NCI-H748 (cell line): ENCODE results near the gene CDH22.

ENCODE experiments used
- DNase-seq: peaks from one replicate; lab custom pipeline; 2025; ENCODE audit not compliant: unreplicated experiment; lab: John Stamatoyannopoulos, UW

CDH22 gene

DNA sequence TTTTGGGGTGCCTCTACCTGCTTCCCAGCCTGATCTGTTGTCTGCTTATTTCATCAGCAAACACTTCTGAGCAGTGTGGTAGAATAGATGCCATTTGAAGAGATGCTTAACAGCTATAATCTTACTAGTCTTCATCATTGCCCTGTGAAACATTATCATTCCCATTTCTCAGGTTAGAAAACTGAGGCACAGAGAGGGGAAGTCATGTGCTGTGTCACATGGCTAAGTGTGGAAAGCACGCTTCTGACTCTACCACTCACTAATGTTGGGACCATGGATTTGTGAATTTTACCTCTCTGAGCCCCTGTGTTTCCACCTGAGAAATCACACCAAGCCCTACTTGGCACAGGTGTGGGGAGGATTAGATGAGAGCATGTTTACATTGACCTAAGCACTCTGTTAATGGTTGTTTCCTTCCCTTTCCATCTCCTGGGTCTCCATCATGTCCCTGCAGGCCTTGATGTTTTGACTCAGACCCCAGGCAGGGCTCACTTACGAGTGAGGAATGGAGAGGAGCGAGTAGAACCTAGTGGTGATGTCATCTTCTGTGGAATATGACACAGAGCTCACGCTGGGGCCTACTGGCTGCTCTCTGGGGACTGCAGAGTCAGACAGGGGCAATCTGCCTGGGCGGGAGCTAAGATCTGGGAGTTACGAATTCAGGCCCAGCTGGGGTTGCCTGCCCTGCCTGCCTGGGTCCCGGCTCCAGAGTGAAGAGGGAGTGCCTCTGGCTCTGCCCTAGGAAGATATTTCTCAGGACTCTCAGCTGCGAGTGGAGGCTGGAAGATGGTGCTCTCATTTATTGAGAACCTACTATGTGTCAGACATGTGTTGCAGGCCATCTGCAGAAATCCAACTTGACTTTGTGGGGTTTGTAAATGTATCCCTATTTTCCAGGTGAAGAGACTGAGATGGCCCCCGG, 64.3 kb downstream of the CDH22 start:
- no peak for DNase-seq

DNA sequence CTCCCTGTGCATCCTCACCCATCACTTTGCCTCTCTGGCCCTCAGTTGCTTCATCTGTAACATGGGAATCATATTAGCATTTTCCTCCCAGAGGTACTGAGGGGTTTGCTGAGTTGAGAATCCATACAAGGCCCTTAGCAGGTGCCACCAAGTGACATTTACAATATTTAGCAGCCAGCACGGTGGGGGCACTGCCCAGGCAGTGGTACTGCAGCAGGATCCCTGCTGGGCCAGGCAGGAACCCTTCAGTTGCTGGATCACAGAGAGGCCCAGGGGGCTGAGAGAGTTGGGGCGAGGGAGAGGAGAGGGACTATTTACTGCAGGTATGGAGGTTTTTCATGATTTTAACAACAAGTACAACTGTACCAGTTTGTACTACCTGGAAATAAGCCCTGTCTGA, 65.9 kb downstream of the CDH22 start:
- no peak for DNase-seq

GRCh38 chr20:46240881-46241280, 67.4 kb downstream of the CDH22 start:
- DNase-seq = no peak

DNA sequence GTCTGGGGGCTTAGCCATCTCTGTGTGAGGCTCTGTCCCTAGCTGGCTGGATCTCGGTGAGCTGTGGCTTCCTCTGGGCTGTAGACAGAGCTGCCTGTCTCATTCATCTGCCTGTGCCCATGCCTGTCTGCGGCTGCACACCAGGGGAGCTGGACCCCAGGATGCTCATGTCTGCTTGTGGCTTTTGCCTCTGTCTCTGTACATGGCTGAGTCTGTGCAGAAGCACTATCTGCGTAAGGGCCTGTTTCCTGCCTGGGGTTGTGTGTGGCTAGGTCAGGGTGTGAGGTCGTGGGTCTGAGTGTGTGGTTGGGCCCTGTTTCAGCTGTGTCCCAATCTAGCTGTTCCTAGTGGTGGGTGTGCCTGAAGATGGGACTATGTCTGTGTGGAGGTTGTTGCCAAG, 68.2 kb downstream of the CDH22 start:
- DNase-seq = no peak

- DNase-seq = no peak
Measured at GRCh38 chr20:46237736-46238135, 70.6 kb downstream of the CDH22 start.

DNA sequence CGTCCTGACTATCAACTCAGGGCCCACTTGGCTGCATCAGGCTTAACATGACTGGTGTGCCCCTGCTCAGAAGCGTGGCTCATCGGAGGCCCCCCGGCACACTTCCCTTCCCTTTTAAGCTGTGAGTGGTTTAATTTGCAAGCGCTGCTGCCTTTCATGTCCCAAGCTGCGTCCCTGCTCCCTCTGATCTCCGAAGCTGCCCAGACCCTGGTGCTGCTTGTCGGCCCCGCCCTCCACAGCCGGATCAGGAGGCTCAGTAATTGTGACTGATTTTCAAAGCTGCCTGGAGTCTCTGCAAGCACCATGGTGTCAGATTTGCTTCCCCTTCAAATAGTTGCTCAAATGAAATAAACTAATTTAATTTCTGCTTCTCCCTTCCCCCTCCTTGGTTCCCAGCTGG, 71.1 kb downstream of the CDH22 start:
- no peak for DNase-seq

GRCh38 chr20:46235077-46235476, 73.2 kb downstream of the CDH22 start:
- no peak for DNase-seq

- no peak for DNase-seq
Measured at GRCh38 chr20:46233701-46234100, 74.6 kb downstream of the CDH22 start.

DNA sequence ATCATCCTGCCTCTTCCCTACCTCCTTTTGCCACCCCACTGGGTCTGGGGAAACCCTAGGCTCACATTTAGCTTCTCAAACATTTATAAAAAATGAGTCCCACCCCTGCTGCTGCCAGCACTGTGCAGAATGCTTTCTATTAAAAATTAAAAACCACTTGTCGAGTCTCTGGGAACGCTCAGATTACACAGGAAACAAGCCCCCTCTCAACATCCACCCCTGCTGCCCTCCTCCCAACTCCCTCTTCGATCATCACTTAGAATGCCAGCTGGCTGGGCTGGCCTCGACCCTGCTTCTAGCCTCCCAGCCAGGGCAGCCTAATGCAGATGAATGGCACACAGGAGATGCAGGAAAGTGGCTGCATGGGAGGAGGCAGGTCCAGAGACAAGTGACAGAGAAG, 75.8 kb downstream of the CDH22 start:
- DNase-seq = peak; percentile 17

- no peak for DNase-seq
Measured at GRCh38 chr20:46230801-46231282, 77.5 kb downstream of the CDH22 start.

GRCh38 chr20:46230106-46230491, 78.2 kb downstream of the CDH22 start:
- DNase-seq = no peak

DNA sequence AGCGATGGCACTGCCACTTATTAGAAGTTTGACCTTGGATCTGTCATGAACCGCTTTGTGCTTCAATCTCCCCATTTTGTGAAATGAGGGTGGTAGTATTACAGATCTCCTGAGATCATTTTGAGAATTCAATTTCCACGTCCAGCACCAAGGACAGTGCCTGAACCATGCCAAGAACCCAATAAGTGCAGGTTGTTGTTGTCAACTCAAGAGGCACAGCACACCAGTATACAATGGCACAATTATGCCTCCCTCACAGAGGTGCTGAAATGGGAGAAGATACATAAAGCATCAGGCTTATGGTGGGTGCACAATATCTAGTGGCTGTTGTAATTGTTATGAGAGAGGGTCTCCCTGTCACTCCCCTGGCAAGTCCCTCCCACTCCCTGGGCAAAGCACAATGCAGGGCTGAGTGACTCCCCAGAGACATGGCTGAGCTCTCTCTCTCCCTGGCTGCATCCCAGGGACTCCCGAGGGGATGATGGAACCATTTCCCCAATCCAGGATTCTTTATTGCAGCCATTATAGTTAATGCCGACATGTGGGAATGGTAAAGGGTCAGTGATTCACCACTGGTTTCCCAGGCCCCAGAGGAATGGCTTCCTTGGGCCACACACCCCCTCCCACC, 78.7 kb downstream of the CDH22 start:
- DNase-seq = no peak

GRCh38 chr20:46228670-46229069, 79.6 kb downstream of the CDH22 start:
- DNase-seq = no peak

DNA sequence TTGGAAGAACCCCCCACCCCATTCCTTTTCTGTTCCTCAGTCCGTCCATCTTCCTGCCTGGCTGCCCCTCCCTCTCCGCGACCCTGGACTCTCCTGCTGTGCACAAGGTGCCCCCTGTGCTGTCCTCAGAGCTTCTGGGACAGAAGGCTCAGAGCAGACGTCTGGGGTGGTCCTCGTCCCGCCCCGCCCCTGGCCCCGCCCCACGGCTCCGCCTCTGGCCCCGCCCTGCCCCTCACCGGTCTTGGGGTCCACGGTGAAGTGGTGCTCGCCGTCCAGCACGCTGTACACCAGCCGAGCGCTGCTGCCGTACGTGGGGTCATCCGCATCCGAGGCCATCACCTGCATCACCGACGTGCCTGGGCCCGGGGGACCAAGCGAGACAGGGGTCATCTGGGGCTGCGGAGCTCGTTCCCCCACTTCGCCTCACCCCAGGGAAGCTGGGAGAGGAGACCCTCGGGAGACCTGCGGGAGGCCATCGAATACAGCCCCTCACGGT, 81.0 kb downstream of the CDH22 start:
- no peak for DNase-seq

- DNase-seq = no peak
Measured at GRCh38 chr20:46226602-46227001, 81.7 kb downstream of the CDH22 start.

- DNase-seq = no peak
Measured at GRCh38 chr20:46222521-46223007, 85.7 kb downstream of the CDH22 start.

- DNase-seq = no peak
Measured at GRCh38 chr20:46221256-46221833, 87.0 kb downstream of the CDH22 start.

DNA sequence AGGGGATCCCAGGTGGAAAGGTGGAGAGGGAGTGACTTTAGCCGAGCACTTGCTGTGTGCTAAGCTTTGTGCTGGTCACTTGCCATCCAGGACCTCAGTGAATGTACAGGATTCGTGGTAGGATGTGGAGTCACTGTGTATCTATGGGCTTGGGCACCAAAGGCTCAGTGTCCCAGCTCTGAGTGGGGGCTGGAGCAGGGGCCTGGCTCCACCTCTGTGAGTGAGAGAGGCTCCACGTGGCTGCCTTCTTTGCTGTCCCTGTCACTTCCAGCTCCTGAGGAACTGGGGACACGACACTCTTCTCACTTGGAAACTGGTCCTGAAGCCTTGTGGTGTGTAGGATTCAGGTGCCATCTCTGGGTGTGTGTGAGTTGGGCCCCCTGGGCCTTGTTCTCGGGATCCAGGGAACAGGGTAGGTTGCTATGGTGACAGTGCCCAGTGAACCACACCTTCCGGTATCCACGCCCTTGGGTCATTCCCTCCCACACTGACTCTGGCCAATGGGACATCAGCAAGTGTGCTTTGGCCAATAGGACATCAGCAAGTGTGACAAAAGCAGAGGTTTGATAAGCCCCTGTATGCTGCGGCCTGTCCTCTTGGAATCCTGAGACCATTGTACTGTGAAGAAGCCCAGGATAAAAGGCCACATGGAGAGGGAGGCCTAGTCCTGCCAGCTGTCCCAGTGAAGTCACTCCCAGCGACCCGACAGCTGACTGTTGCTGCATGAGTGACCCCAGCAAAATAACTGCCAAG, 87.7 kb downstream of the CDH22 start:
- DNase-seq = peak; percentile 88

- no peak for DNase-seq
Measured at GRCh38 chr20:46219920-46220319, 88.4 kb downstream of the CDH22 start.

GRCh38 chr20:46219190-46219589, 89.1 kb downstream of the CDH22 start:
- DNase-seq = no peak

DNA sequence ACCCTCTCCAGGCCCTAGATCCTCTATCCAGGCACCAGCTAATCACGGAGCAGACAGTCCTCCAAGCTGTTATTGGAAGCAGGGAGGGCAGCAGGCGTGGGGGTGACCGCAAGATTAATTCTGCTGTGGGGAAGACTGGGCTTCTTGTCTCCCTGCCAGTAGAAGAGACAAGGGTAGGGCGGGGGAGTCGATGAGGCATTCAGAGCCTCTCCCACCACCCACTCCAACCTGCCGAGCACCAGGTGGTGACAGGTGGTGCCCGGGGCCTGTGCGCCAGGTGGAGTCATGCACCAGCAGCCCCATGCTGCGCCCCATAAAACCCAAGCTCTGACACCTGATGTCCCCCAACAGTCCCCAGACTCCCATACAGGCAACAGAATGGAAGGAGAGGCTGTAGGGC, 89.6 kb downstream of the CDH22 start:
- no peak for DNase-seq
